Parathyroid adenoma (tissue), 2 donors: ENCODE results near the gene GRK6.
"Not testable (repeated sequence)": the region's sequence is repeated elsewhere in the genome, so short reads cannot be mapped to it uniquely, and the experiment has no call there.

Experiments used
- H2AFZ ChIP-seq: fragments of 300-600 bp; sonication (generic); one replicate; pipeline ENCODE4 v1.7.0; 2017; ENCODE audit warnings: antibody characterized with exemption, mild to moderate bottlenecking
- H3K27ac ChIP-seq: fragments of 300-600 bp; sonication (generic); one replicate; pipeline ENCODE4 v1.7.0; 2017
- H3K27me3 ChIP-seq: fragments of 300-600 bp; sonication (generic); one replicate; pipeline ENCODE4 v1.7.0; 2017; ENCODE audit warnings: low read length; ENCODE audit not compliant: control insufficient read depth, insufficient read depth
- H3K36me3 ChIP-seq: fragments of 300-600 bp; sonication (generic); one replicate; pipeline ENCODE4 v1.7.0; 2017; ENCODE audit warnings: low read length; ENCODE audit not compliant: control insufficient read depth, insufficient read depth
- H3K4me1 ChIP-seq: fragments of 300-600 bp; sonication (generic); one replicate; pipeline ENCODE4 v1.7.0; 2017; ENCODE audit warnings: control low read depth
- H3K4me2 ChIP-seq: fragments of 300-600 bp; sonication (generic); one replicate; pipeline ENCODE4 v1.7.0; 2017; ENCODE audit warnings: low read length
- H3K4me3 ChIP-seq: fragments of 300-600 bp; sonication (generic); one replicate; pipeline ENCODE4 v1.7.0; 2017; ENCODE audit warnings: low read depth, low read length
- H3K79me2 ChIP-seq: fragments of 300-600 bp; sonication (generic); one replicate; pipeline ENCODE4 v1.7.0; 2017; ENCODE audit warnings: control low read depth
- H3K9ac ChIP-seq: fragments of 300-600 bp; sonication (generic); one replicate; pipeline ENCODE4 v1.7.0; 2017; ENCODE audit warnings: mild to moderate bottlenecking
- H3K9me3 ChIP-seq: fragments of 300-600 bp; sonication (generic); one replicate; pipeline ENCODE4 v1.7.0; 2017; ENCODE audit warnings: low read length; ENCODE audit not compliant: control insufficient read depth
- TF ChIP-seq, protein P1 (sequence below): fragments of 300-600 bp; sonication (generic); IDR thresholded peaks from one replicate; pipeline ENCODE4 v1.7.0; 2017; ENCODE audit warnings: antibody characterized with exemption, mild to moderate bottlenecking
- donor health status: primary hyperparathyroidism.

GRK6 gene

DNA sequence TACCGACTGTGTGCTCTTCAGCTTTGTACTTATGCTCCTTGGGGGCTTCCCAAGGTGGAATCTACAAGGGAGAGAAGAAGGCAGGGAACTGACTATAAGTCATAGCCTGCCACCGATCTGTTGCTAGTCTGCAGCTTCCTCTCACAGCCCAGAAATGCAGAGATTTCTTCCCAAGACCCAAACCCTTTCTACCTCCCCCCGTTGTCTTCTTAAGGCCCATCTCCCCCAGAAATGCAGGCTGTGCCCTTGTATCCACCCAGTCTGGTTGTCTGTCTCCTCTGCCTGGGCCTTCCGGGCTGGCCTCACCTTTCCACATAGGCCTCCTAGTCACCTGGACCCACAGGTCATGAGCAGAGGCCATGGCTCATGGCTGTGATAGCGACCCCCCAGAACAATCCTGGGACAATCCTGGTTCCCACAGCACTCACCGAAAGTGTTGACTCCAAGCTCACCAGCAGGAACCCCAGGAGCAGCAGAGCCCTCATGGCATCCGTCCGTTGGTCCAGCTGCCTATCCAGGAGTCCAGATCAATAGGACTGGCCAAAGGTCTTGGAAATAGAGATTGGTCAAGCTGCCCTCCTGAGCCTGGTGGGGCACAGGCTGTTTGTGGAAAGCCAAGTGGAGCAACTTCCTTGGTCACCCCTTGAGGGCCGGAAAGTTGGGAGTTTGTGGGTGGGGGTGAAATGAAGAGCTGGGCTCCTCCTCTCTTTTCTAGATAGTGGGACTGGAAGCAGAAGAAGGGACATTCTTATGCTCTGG lies 17.3 kb upstream of the GRK6 start, which contains the start of gene F12:
TSS of gene F12 (minus strand) at position 522 of the 759 bp plus-strand sequence. CDS start at position 485, 37 bp downstream.
- TF ChIP-seq, protein P1, sequence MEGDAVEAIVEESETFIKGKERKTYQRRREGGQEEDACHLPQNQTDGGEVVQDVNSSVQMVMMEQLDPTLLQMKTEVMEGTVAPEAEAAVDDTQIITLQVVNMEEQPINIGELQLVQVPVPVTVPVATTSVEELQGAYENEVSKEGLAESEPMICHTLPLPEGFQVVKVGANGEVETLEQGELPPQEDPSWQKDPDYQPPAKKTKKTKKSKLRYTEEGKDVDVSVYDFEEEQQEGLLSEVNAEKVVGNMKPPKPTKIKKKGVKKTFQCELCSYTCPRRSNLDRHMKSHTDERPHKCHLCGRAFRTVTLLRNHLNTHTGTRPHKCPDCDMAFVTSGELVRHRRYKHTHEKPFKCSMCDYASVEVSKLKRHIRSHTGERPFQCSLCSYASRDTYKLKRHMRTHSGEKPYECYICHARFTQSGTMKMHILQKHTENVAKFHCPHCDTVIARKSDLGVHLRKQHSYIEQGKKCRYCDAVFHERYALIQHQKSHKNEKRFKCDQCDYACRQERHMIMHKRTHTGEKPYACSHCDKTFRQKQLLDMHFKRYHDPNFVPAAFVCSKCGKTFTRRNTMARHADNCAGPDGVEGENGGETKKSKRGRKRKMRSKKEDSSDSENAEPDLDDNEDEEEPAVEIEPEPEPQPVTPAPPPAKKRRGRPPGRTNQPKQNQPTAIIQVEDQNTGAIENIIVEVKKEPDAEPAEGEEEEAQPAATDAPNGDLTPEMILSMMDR = no peak
- H3K4me3 ChIP-seq = no peak within 1 kb of the TSS

GRCh38 chr5:177410575-177410974 lies 15.9 kb upstream of the GRK6 start:
- Histone ChIP-seq H3K9me3 (no peaks in the 10 kb centered on the region), H3K36me3 (no peaks in the 10 kb centered on the region), H3K9ac (no peak overlapping the region), H3K27ac (peak overlapping the region; percentile 36), H3K27me3 (no peaks in the 10 kb centered on the region), H3K4me3 (no peak overlapping the region), H3K79me2 (no peaks in the 10 kb centered on the region), H3K4me2 (peak overlapping the region; percentile 39), H2AFZ (no peak overlapping the region), H3K4me1 (peaks cover 10% of the 10 kb centered on the region)
- TF ChIP-seq, protein P1 = no peak

More for the DNA sequence above, 17.3 kb upstream of the GRK6 start, which contains the start of gene F12:
- Histone ChIP-seq H2AFZ (no peak within 1 kb of the TSS), H3K9ac (no peak within 1 kb of the TSS), H3K27me3 (no peaks in the 10 kb centered on the region), H3K79me2 (no peaks in the 10 kb centered on the region), H3K4me1 (peaks cover 18% of the 10 kb centered on the region), H3K36me3 (no peaks in the 10 kb centered on the region), H3K27ac (no peak within 1 kb of the TSS), H3K4me2 (no peak within 1 kb of the TSS), H3K9me3 (no peaks in the 10 kb centered on the region)

- H3K79me2 ChIP-seq = no peaks in the 10 kb centered on the region
- H3K27me3 ChIP-seq = no peaks in the 10 kb centered on the region
- no peaks in the 10 kb centered on the region for H3K9me3 ChIP-seq
- TF ChIP-seq, protein P1 = no peak
- no peak overlapping the region for H3K4me3 ChIP-seq
- no peak overlapping the region for H2AFZ ChIP-seq
- H3K4me2 ChIP-seq = no peak overlapping the region
- no peak overlapping the region for H3K27ac ChIP-seq
- H3K4me1 ChIP-seq = peaks cover 10% of the 10 kb centered on the region
- no peaks in the 10 kb centered on the region for H3K36me3 ChIP-seq
- H3K9ac ChIP-seq = no peak overlapping the region
Observed at GRCh38 chr5:177412603-177413233, 13.8 kb upstream of the GRK6 start.

DNA sequence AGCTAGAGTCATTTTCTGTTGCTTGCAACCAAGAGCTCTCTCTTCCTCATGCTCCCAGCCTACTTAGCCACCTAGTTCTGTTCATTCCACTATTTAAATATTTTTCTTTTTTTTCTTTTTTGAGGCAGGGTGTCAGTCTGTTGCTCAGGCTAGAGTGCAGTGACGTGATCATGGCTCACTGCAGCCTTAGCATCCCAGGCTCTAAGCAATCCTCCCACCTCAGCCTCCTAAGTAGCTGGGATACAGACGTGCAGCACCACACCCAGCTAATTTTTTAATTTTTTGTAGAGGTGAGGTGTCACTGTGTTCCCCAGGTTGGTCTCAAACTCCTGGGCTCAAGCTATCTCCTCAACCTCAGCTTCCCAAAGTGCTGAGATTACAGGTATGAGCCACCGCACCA lies 12.0 kb upstream of the GRK6 start:
- peaks cover 10% of the 10 kb centered on the region for H3K4me1 ChIP-seq
- no peak overlapping the region for H3K27ac ChIP-seq
- no peaks in the 10 kb centered on the region for H3K79me2 ChIP-seq
- H3K4me3 ChIP-seq = no peak overlapping the region
- TF ChIP-seq, protein P1 = no peak
- no peaks in the 10 kb centered on the region for H3K9me3 ChIP-seq
- no peak overlapping the region for H2AFZ ChIP-seq
- H3K36me3 ChIP-seq = no peaks in the 10 kb centered on the region
- no peaks in the 10 kb centered on the region for H3K27me3 ChIP-seq
- H3K4me2 ChIP-seq = no peak overlapping the region
- H3K9ac ChIP-seq = no peak overlapping the region

DNA sequence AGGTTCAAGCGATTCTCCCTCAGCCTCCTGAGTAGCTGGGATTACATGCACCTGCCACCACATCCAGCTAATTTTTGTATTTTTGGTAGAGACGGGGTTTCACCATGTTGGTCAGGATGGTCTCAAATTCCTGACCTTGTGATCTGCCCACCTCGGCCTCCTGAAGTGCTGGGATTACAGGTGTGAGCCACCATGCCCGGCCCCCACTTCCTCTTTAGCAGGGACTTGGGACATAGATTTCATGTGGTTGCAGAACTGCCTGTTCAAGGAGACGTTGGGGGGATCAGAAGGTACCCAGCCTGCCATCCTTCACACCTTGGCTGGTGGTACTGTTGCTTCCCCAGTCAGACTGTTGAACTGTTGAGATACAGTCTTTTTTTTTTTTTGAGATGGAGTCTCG lies 9.4 kb upstream of the GRK6 start:
- not testable (repeated sequence) for H3K36me3 ChIP-seq

More for the DNA sequence above, 9.4 kb upstream of the GRK6 start:
- H3K4me2 ChIP-seq, H3K4me3 ChIP-seq, H2AFZ ChIP-seq, H3K27ac ChIP-seq, H3K4me1 ChIP-seq, H3K9me3 ChIP-seq, H3K27me3 ChIP-seq, H3K9ac ChIP-seq, H3K79me2 ChIP-seq: not testable (repeated sequence)
